GM18867 (cell line): Measurements from ENCODE around the gene FOSL2.
A peak's percentile ranks its signal among the peaks of the same experiment; 100 is the strongest.

ENCODE experiments used
- ATAC-seq: cut with Tn5 transposase; IDR thresholded peaks from one replicate; pipeline ENCODE4 v1.9.1; 2021; ENCODE audit warnings: mild to moderate bottlenecking, moderate library complexity; ENCODE audit not compliant: unreplicated experiment

FOSL2 gene

GRCh38 chr2:28392297-28393113 is at the start of gene FOSL2:
Gene FOSL2, plus strand, starts transcription at chr2:28392858. Its CDS starts 863 bp downstream, at chr2:28393721.
- peak; percentile 76 for ATAC-seq

- ATAC-seq: no peak
Measured at GRCh38 chr2:28343184-28343942, 49.3 kb upstream of the FOSL2 start.

GRCh38 chr2:28343971-28344715 is 48.5 kb upstream of the FOSL2 start:
- no peak for ATAC-seq

GRCh38 chr2:28344756-28345373 is 47.8 kb upstream of the FOSL2 start:
- ATAC-seq: no peak

- ATAC-seq: no peak
Measured at GRCh38 chr2:28345619-28346018, 47.0 kb upstream of the FOSL2 start.

GRCh38 chr2:28346587-28346986 is 46.1 kb upstream of the FOSL2 start:
- no peak for ATAC-seq

- ATAC-seq: no peak
Measured at GRCh38 chr2:28347193-28347592, 45.5 kb upstream of the FOSL2 start.

GRCh38 chr2:28347596-28347995 is 45.1 kb upstream of the FOSL2 start:
- no peak for ATAC-seq

GRCh38 chr2:28348149-28348567 is 44.5 kb upstream of the FOSL2 start:
- ATAC-seq: no peak

- no peak for ATAC-seq
Measured at GRCh38 chr2:28348921-28349320, 43.7 kb upstream of the FOSL2 start.

GRCh38 chr2:28349546-28350165 is 43.0 kb upstream of the FOSL2 start:
- no peak for ATAC-seq

- no peak for ATAC-seq
Measured at GRCh38 chr2:28350196-28350595, 42.5 kb upstream of the FOSL2 start.

- no peak for ATAC-seq
Measured at GRCh38 chr2:28350791-28351285, 41.8 kb upstream of the FOSL2 start.

GRCh38 chr2:28351621-28352020 is 41.0 kb upstream of the FOSL2 start:
- no peak for ATAC-seq

- ATAC-seq: no peak
Measured at GRCh38 chr2:28352104-28352503, 40.6 kb upstream of the FOSL2 start.

- ATAC-seq: no peak
Measured at GRCh38 chr2:28352610-28353195, 40.0 kb upstream of the FOSL2 start.

- ATAC-seq: no peak
Measured at GRCh38 chr2:28354920-28355520, 37.6 kb upstream of the FOSL2 start.

- no peak for ATAC-seq
Measured at GRCh38 chr2:28355521-28356094, 37.0 kb upstream of the FOSL2 start.
